ENCODE measurements around the gene ATP6AP2.

The ATP6AP2 gene

DNA sequence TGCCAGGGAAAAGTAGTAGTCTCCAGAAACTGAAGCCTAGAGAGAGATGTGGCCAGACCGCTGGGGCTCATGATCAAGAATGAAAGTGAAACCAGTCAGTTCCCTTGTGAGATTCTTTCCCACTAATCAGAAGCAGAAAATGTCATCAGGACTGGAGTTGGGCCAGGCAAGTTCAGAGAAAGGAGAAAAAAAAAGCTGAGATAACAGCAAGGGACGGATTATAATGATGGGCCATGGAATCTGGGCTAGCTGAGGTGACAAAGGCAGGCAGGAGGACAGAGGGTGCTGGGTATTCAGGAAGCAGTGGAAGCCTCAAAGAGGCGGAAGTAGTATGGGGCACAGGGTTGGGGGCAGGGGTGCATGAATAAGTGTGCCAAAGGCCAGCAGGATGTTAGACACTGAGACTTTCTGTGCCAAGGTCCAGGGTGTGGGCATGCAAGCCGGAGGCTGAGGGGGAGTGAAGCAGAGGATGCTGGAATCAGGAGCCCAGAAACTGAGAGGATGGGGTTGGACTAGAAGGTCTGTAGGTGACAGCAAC lies 64.1 kb downstream of the ATP6AP2 start:
- DNase-seq (ENCODE audit: low spot score): peak; percentile 74

- DNase-seq (ENCODE audit: low spot score): no peak
Observed at GRCh38 chrX:40646489-40647306, 65.9 kb downstream of the ATP6AP2 start.

DNA sequence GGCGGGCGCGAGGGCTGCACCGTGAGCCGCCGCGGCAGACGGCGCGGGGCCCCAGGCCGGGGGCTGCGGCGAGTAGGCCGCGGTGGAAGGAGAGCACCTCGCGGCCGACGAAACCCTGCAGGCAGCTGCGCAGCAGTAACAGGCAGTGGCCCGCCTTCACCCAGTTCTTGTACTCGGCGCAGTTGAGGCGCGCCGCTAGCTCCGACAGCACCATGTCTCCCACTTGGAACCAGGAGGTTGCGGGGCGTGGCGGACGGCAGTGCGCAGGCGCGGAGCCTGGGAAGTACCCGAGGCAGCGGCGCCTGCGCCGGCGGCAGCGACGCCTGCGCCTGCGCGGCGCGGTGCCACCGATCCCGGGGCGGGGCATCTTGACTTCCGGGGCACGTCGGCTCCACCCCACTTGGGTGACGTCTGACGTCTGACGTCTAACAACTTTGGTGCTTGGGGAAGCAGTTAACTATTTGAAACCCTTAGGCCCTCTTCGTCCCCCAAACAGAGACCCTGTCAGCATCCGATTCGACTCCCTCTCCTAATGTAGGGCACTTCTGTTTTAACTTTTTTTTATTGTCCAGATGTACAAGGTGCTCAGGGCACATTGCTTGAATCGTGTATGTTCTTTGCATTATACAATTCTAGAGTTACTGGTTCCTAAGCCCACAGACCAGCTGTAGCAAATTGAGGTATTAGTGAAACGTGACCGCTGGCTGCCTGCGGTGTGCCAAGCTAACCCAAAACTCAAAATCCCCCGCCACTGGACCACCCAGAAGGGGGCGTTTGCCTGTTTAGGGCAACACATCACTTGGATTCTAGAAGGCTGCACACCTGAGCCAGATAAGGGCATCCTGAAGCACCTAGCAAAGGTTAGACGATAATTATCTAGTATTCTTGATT lies 66.8 kb downstream of the ATP6AP2 start, which contains the start of gene CXorf38:
Gene CXorf38, minus strand, starts transcription at position 255 of the 891 bp plus-strand sequence. Its CDS starts 41 bp downstream, at position 214.
- DNase-seq (ENCODE audit: low spot score): peak; percentile 97

DNA sequence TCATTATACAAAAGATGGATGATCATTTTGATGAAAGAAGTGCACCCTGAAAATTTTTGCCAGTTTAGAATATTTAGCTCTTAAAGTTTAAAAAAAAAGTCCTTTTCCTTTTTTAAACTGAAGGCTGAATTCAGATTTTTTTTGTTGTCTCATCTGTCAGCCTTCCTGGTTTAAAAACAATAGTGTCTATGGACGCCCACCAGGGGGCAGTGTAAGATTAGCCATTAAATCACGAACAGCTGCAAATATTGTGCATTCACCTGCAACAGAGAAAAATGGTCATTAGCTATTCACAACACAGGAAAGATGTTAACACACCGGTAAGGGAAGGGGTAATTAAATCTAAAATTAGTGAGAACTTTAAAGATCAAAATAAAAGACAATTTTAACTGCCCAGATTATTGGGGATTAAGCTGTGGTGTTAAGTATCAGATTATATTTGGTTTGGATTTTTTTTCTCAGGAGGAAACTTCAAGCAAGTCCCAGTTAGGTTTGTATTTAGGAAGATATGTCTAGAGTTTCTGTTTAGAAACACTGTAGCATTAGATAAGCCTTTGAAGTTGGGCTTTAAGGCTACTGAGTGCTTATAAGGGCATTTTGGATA lies 71.0 kb downstream of the ATP6AP2 start:
- DNase-seq (ENCODE audit: low spot score): peak; percentile 39

GRCh38 chrX:40652664-40653063 lies 71.9 kb downstream of the ATP6AP2 start:
- no peak for DNase-seq (ENCODE audit: low spot score)

- no peak for DNase-seq (ENCODE audit: low spot score)
Observed at GRCh38 chrX:40653535-40653934, 72.8 kb downstream of the ATP6AP2 start.
